ENCODE results near the gene DYRK2.

The DYRK2 gene

GRCh38 chr12:67667276-67668073 lies 18.9 kb downstream of the DYRK2 start:
- DNase-seq (ENCODE audit: low spot score) (no peak), ATAC-seq (ENCODE audit: low read depth) (no peak)
- Histone ChIP-seq H3K36me3 (ENCODE audit: low read depth) (0 out of 2 replicates have a peak, but pooled peaks cover 9% of the 10 kb centered on the region), H3K4me1 (ENCODE audit: insufficient read depth, poor library complexity, severe bottlenecking) (no peaks in the 10 kb centered on the region), H3K27me3 (ENCODE audit: insufficient read depth, poor library complexity, severe bottlenecking) (no peaks in the 10 kb centered on the region), H3K4me3 (ENCODE audit: severe bottlenecking) (no peak overlapping the region), H3K27ac (ENCODE audit: poor library complexity, severe bottlenecking) (no peak overlapping the region), H3K9me3 (ENCODE audit: severe bottlenecking) (no peaks in the 10 kb centered on the region)
- TF ChIP-seq CTCF (IDR thresholded peaks at IDR 0.05; ENCODE audit: poor library complexity, severe bottlenecking) = no peak

GRCh38 chr12:67669217-67669933 lies 20.8 kb downstream of the DYRK2 start:
- Histone ChIP-seq H3K27me3 (ENCODE audit: insufficient read depth, poor library complexity, severe bottlenecking) (no peaks in the 10 kb centered on the region), H3K4me1 (ENCODE audit: insufficient read depth, poor library complexity, severe bottlenecking) (no peaks in the 10 kb centered on the region), H3K27ac (ENCODE audit: poor library complexity, severe bottlenecking) (no peak overlapping the region), H3K9me3 (ENCODE audit: severe bottlenecking) (peaks cover 2% of the 10 kb centered on the region), H3K36me3 (ENCODE audit: low read depth) (0 out of 2 replicates have a peak, but pooled peaks cover under 1% of the 10 kb centered on the region), H3K4me3 (ENCODE audit: severe bottlenecking) (no peak overlapping the region)
- no peak for TF ChIP-seq CTCF (IDR thresholded peaks at IDR 0.05; ENCODE audit: poor library complexity, severe bottlenecking)
- no peak for DNase-seq (ENCODE audit: low spot score)
- ATAC-seq (ENCODE audit: low read depth) = no peak

- H3K4me3 ChIP-seq (ENCODE audit: severe bottlenecking) = no peak overlapping the region
- H3K4me1 ChIP-seq (ENCODE audit: insufficient read depth, poor library complexity, severe bottlenecking) = no peaks in the 10 kb centered on the region
- TF ChIP-seq CTCF (IDR thresholded peaks at IDR 0.05; ENCODE audit: poor library complexity, severe bottlenecking) = no peak
- no peaks in the 10 kb centered on the region for H3K27me3 ChIP-seq (ENCODE audit: insufficient read depth, poor library complexity, severe bottlenecking)
- H3K9me3 ChIP-seq (ENCODE audit: severe bottlenecking) = peaks cover 2% of the 10 kb centered on the region
- H3K27ac ChIP-seq (ENCODE audit: poor library complexity, severe bottlenecking) = no peak overlapping the region
- DNase-seq (ENCODE audit: low spot score) (no peak), ATAC-seq (ENCODE audit: low read depth) (no peak)
- no peaks in the 10 kb centered on the region for H3K36me3 ChIP-seq (ENCODE audit: low read depth)
These were observed 21.5 kb downstream of the DYRK2 start for GRCh38 chr12:67669934-67670631.

GRCh38 chr12:67671419-67671818 lies 22.9 kb downstream of the DYRK2 start:
- Histone ChIP-seq H3K36me3 (ENCODE audit: low read depth) (no peaks in the 10 kb centered on the region), H3K9me3 (ENCODE audit: severe bottlenecking) (peaks cover 2% of the 10 kb centered on the region), H3K4me1 (ENCODE audit: insufficient read depth, poor library complexity, severe bottlenecking) (peaks cover under 1% of the 10 kb centered on the region), H3K4me3 (ENCODE audit: severe bottlenecking) (no peak overlapping the region), H3K27me3 (ENCODE audit: insufficient read depth, poor library complexity, severe bottlenecking) (no peaks in the 10 kb centered on the region), H3K27ac (ENCODE audit: poor library complexity, severe bottlenecking) (no peak overlapping the region)
- TF ChIP-seq CTCF (IDR thresholded peaks at IDR 0.05; ENCODE audit: poor library complexity, severe bottlenecking) = no peak
- ATAC-seq (ENCODE audit: low read depth) = no peak
- DNase-seq (ENCODE audit: low spot score) = no peak

All from RWPE2 (cell line).